HepG2 (cell line): Measurements from ENCODE around the gene MMGT1. TPM values are rescaled to one million over a fixed set of nuclear protein-coding genes. Genes with fewer than 3 reads are reported as not detected.

Experiments used
- AHR ChIP-seq: IDR thresholded peaks from 2 replicates; pipeline ENCODE4 v1.6.1; 2018; ENCODE audit warnings: missing genetic modification reagents, missing compliant biosample characterization
- DNMT3B ChIP-seq: conservative IDR thresholded peaks from 2 replicates; pipeline ENCODE4 v1.6.1; 2016; ENCODE audit warnings: missing biosample characterization, control low read depth
- DR1 ChIP-seq: sonication (generic); formaldehyde crosslinking; IDR thresholded peaks from 2 replicates; pipeline ENCODE4 v1.8.0; 2021; ENCODE audit warnings: mild to moderate bottlenecking, missing genetic modification reagents, inconsistent platforms
- ELK4 ChIP-seq: sonication (generic); formaldehyde crosslinking; IDR thresholded peaks from 2 replicates; pipeline ENCODE4 v1.9.0; 2021; ENCODE audit warnings: missing genetic modification reagents, borderline replicate concordance
- ISX ChIP-seq: sonication (generic); formaldehyde crosslinking; conservative IDR thresholded peaks from 2 replicates; pipeline ENCODE4 v1.5.0; 2020; ENCODE audit warnings: missing genetic modification reagents
- NFYB ChIP-seq: sonication (generic); formaldehyde crosslinking; IDR thresholded peaks from 2 replicates; pipeline ENCODE4 v1.4.0; 2020; ENCODE audit warnings: missing genetic modification reagents
- PCBP2 ChIP-seq: fragments of 200-400 bp; formaldehyde crosslinking; optimal IDR thresholded peaks from 2 replicates; pipeline ENCODE3; 2018; ENCODE audit warnings: low read length, low read depth; ENCODE audit not compliant: poor library complexity, severe bottlenecking
- XBP1 ChIP-seq: sonication (generic); formaldehyde crosslinking; IDR thresholded peaks from 2 replicates; pipeline ENCODE4 v1.5.0; 2020; ENCODE audit warnings: missing genetic modification reagents
- ZHX2 ChIP-seq, 2 experiments: sonication (generic) in 1 of 2; formaldehyde crosslinking in 1 of 2; IDR thresholded peaks; 2 replicates each; pipeline versions ENCODE4 v1.6.1 to v1.9.0; 2014 to 2022; ENCODE audit warnings: antibody characterized with exemption in 1 of 2, borderline replicate concordance in 1 of 2, inconsistent platforms in 1 of 2, low read depth in 1 of 2, missing genetic modification reagents in 1 of 2
- ZNF12 ChIP-seq: sonication (generic); formaldehyde crosslinking; IDR thresholded peaks from 2 replicates; pipeline ENCODE4 v1.5.0; 2020; ENCODE audit warnings: missing genetic modification reagents
- ZNF337 ChIP-seq: sonication (generic); formaldehyde crosslinking; IDR thresholded peaks from 2 replicates; pipeline ENCODE4 v1.5.1; 2020; ENCODE audit warnings: missing genetic modification reagents, low read depth, mild to moderate bottlenecking, borderline replicate concordance
- ZNF773 ChIP-seq: sonication (generic); formaldehyde crosslinking; IDR thresholded peaks from 2 replicates; pipeline ENCODE4 v1.4.0; 2020; ENCODE audit warnings: missing genetic modification reagents, borderline replicate concordance
- ZNF839 ChIP-seq: sonication (generic); formaldehyde crosslinking; IDR thresholded peaks from 2 replicates; pipeline ENCODE4 v1.4.0; 2020; ENCODE audit warnings: missing genetic modification reagents, mild to moderate bottlenecking, borderline replicate concordance
- polyA plus RNA-seq, 8 experiments: library from polyadenylated mRNA; depleted of rRNA in 3 of 8; stranded (reverse) in 7 of 8; unstranded in 1 of 8; fragments of >200 nt; fragmentation: Illumina TruSeq in 4 of 8; extraction: Trizol in 4 of 8; gene quantifications; 2 replicates each; pipeline versions ENCODE4 v1.2.1 to v1.2.3, GENCODE V29; 2011 to 2016; ENCODE audit warnings: low read depth in 4 of 8, missing spikeins in 1 of 8, mixed read lengths in 1 of 8; ENCODE audit not compliant: insufficient read depth in 1 of 8
- total RNA-seq, 5 experiments: library from RNA; depleted of rRNA; stranded (reverse); fragments of >200 nt; fragmentation: Illumina TruSeq; extraction: Trizol; gene quantifications; 2 replicates each; pipeline ENCODE4 v1.2.3, GENCODE V29; 2016; ENCODE audit warnings: low read depth in 1 of 5
- TF ChIP-seq, protein P1 (sequence below): IDR thresholded peaks from 2 replicates; pipeline ENCODE4 v1.6.1; 2016; ENCODE audit warnings: mild to moderate bottlenecking
- TF ChIP-seq, protein P2 (sequence below): sonication (generic); formaldehyde crosslinking; IDR thresholded peaks from 2 replicates; pipeline ENCODE4 v1.4.0; 2020; ENCODE audit warnings: missing genetic modification reagents, low read depth, mild to moderate bottlenecking, borderline replicate concordance
- TF ChIP-seq, protein P3 (sequence below): sonication (generic); formaldehyde crosslinking; IDR thresholded peaks from 2 replicates; pipeline ENCODE4 v1.5.0; 2020; ENCODE audit warnings: missing genetic modification reagents
- TF ChIP-seq, protein P4 (sequence below): sonication (generic); formaldehyde crosslinking; IDR thresholded peaks from 2 replicates; pipeline ENCODE4 v1.8.1; 2023; ENCODE audit warnings: missing genetic modification reagents, mild to moderate bottlenecking, borderline replicate concordance
- TF ChIP-seq, protein P5 (sequence below): sonication (generic); formaldehyde crosslinking; IDR thresholded peaks from 2 replicates; pipeline ENCODE4 v1.8.1; 2023; ENCODE audit warnings: mild to moderate bottlenecking, missing genetic modification reagents, borderline replicate concordance

MMGT1 gene
- total and polyA plus RNA-seq, 2 of the 13 experiments (the other 11 are each of a cell fraction or from before 2014, with no cell fraction given): 7.5 to 8.8 TPM

DNA sequence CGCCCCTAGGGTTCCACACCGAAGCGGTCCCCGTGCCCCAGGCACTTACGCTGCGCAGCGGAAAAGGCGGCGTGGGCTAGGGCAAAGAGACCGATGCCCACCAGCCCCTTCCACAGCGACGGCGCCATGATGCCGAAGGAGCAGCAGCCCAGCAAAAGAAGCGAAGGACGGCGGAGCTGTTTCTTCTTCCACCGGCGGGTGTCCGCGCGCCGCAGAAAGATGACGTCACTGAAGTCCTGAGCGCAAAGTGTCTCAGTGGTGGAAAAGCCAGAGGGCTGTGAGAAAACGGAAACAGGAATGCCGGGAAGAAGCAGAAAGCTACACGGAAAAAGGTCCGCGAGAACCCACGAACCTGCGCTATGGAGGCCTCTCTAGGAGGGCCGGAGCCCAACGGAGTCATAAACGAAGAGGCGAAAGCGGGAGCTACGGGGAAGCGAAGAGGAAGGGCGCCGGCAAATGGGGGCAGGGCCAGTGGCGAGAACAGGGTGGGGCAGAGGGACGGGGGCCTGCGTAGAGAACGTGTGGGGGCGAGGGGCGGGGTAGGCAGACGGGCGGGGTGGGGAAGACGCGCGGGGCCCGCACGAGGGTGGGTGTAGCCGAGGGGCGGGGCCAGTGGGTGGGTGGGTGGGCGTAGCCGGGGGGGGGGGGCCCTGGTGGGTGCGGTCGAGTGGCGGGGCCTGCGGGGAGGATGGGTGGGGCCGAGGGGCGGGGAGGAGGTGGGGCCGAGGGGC is at the start of gene MMGT1 (continued):
- TF ChIP-seq, protein P1, sequence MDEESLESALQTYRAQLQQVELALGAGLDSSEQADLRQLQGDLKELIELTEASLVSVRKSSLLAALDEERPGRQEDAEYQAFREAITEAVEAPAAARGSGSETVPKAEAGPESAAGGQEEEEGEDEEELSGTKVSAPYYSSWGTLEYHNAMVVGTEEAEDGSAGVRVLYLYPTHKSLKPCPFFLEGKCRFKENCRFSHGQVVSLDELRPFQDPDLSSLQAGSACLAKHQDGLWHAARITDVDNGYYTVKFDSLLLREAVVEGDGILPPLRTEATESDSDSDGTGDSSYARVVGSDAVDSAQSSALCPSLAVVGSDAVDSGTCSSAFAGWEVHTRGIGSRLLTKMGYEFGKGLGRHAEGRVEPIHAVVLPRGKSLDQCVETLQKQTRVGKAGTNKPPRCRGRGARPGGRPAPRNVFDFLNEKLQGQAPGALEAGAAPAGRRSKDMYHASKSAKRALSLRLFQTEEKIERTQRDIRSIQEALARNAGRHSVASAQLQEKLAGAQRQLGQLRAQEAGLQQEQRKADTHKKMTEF (CRISPR knock-in tag): no peak
- no peak for TF ChIP-seq AHR (CRISPR knock-in tag)
- TF ChIP-seq, protein P2, sequence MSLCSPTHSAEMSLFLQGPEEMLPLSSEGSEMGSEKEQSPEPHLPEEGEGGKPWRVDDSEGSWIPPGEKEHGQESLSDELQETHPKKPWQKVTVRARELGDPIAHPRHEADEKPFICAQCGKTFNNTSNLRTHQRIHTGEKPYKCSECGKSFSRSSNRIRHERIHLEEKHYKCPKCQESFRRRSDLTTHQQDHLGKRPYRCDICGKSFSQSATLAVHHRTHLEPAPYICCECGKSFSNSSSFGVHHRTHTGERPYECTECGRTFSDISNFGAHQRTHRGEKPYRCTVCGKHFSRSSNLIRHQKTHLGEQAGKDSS (CRISPR knock-in tag): no peak
- peak; percentile 44; the same call in 1 of the 2 replicates for TF ChIP-seq ZHX2 (IDR thresholded peaks at IDR 0.05; ENCODE audit: low read depth)
- no peak for TF ChIP-seq ZHX2 (CRISPR knock-in tag; IDR thresholded peaks at IDR 0.05; ENCODE audit: borderline replicate concordance)
- TF ChIP-seq DNMT3B (CRISPR knock-in tag): no peak
- TF ChIP-seq ZNF337 (CRISPR knock-in tag): no peak
- TF ChIP-seq NFYB (CRISPR knock-in tag): peak; percentile 58
- TF ChIP-seq DR1: no peak
- TF ChIP-seq, protein P3, sequence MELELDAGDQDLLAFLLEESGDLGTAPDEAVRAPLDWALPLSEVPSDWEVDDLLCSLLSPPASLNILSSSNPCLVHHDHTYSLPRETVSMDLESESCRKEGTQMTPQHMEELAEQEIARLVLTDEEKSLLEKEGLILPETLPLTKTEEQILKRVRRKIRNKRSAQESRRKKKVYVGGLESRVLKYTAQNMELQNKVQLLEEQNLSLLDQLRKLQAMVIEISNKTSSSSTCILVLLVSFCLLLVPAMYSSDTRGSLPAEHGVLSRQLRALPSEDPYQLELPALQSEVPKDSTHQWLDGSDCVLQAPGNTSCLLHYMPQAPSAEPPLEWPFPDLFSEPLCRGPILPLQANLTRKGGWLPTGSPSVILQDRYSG (CRISPR knock-in tag): no peak
- TF ChIP-seq, protein P4, sequence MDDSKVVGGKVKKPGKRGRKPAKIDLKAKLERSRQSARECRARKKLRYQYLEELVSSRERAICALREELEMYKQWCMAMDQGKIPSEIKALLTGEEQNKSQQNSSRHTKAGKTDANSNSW: no peak
- no peak for TF ChIP-seq PCBP2
- no peak for TF ChIP-seq ZNF773 (CRISPR knock-in tag)
- TF ChIP-seq ISX (CRISPR knock-in tag): no peak
- TF ChIP-seq XBP1 (CRISPR knock-in tag): no peak
- TF ChIP-seq ZNF12: no peak
- TF ChIP-seq ELK4 (CRISPR knock-in tag): no peak
- no peak for TF ChIP-seq ZNF839 (CRISPR knock-in tag)
- TF ChIP-seq, protein P5, sequence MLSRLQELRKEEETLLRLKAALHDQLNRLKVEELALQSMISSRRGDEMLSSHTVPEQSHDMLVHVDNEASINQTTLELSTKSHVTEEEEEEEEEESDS (CRISPR knock-in tag): no peak
